ENCODE results near the gene PRKCE.

PRKCE gene

GRCh38 chr2:46074501-46074900 lies 423.0 kb downstream of the PRKCE start:
- Histone ChIP-seq H3K9ac (ENCODE audit: insufficient read length) (no peak overlapping the region), H3K36me3 (ENCODE audit: insufficient read depth, low read length) (no peaks in the 10 kb centered on the region), H3K9me3 (ENCODE audit: low read depth, low read length) (no peaks in the 10 kb centered on the region), H3K27ac (no peak overlapping the region), H3K4me3 (no peak overlapping the region)
- no peak for TF ChIP-seq POLR2AphosphoS5 (IDR thresholded peaks at IDR 0.05; ENCODE audit: borderline replicate concordance, low read depth, low read length)
- no peak for TF ChIP-seq FOXP2 (optimal IDR thresholded peaks at IDR 0.05; ENCODE audit: control extremely low read depth, extremely low read length, insufficient read depth)
- no peak for TF ChIP-seq EZH2 (IDR thresholded peaks at IDR 0.05)
- DNase-seq (ENCODE audit: low read depth, low spot score) = no peak

GRCh38 chr2:46075848-46076247 lies 424.4 kb downstream of the PRKCE start:
- DNase-seq (ENCODE audit: low read depth, low spot score) = no peak
- Histone ChIP-seq H3K27ac (no peak overlapping the region), H3K4me3 (no peak overlapping the region), H3K9me3 (ENCODE audit: low read depth, low read length) (no peaks in the 10 kb centered on the region), H3K36me3 (ENCODE audit: insufficient read depth, low read length) (no peaks in the 10 kb centered on the region), H3K9ac (ENCODE audit: insufficient read length) (no peak overlapping the region)
- TF ChIP-seq POLR2AphosphoS5 (IDR thresholded peaks at IDR 0.05; ENCODE audit: borderline replicate concordance, low read depth, low read length) (no peak), FOXP2 (optimal IDR thresholded peaks at IDR 0.05; ENCODE audit: control extremely low read depth, extremely low read length, insufficient read depth) (no peak), EZH2 (IDR thresholded peaks at IDR 0.05) (no peak)

- no peak for DNase-seq (ENCODE audit: low read depth, low spot score)
Measured at GRCh38 chr2:46076251-46076650, 424.8 kb downstream of the PRKCE start.

GRCh38 chr2:46076875-46077274 lies 425.4 kb downstream of the PRKCE start:
- no peak for DNase-seq (ENCODE audit: low read depth, low spot score)
- TF ChIP-seq POLR2AphosphoS5 (IDR thresholded peaks at IDR 0.05; ENCODE audit: borderline replicate concordance, low read depth, low read length) (no peak), FOXP2 (optimal IDR thresholded peaks at IDR 0.05; ENCODE audit: control extremely low read depth, extremely low read length, insufficient read depth) (no peak), EZH2 (IDR thresholded peaks at IDR 0.05) (no peak)
- no peak overlapping the region for H3K27ac ChIP-seq
- no peak overlapping the region for H3K4me3 ChIP-seq
- H3K9ac ChIP-seq (ENCODE audit: insufficient read length) = no peak overlapping the region
- no peaks in the 10 kb centered on the region for H3K36me3 ChIP-seq (ENCODE audit: insufficient read depth, low read length)
- H3K9me3 ChIP-seq (ENCODE audit: low read depth, low read length) = no peaks in the 10 kb centered on the region

More at GRCh38 chr2:46076251-46076650, 424.8 kb downstream of the PRKCE start:
- no peaks in the 10 kb centered on the region for H3K36me3 ChIP-seq (ENCODE audit: insufficient read depth, low read length)
- H3K4me3 ChIP-seq = no peak overlapping the region
- TF ChIP-seq POLR2AphosphoS5 (IDR thresholded peaks at IDR 0.05; ENCODE audit: borderline replicate concordance, low read depth, low read length) (no peak), EZH2 (IDR thresholded peaks at IDR 0.05) (no peak), FOXP2 (optimal IDR thresholded peaks at IDR 0.05; ENCODE audit: control extremely low read depth, extremely low read length, insufficient read depth) (no peak)
- no peaks in the 10 kb centered on the region for H3K9me3 ChIP-seq (ENCODE audit: low read depth, low read length)
- no peak overlapping the region for H3K9ac ChIP-seq (ENCODE audit: insufficient read length)
- no peak overlapping the region for H3K27ac ChIP-seq

- Histone ChIP-seq H3K27ac (no peak overlapping the region), H3K9ac (ENCODE audit: insufficient read length) (no peak overlapping the region), H3K36me3 (ENCODE audit: insufficient read depth, low read length) (no peaks in the 10 kb centered on the region), H3K9me3 (ENCODE audit: low read depth, low read length) (no peaks in the 10 kb centered on the region), H3K4me3 (no peak overlapping the region)
- no peak for TF ChIP-seq EZH2 (IDR thresholded peaks at IDR 0.05)
- no peak for TF ChIP-seq FOXP2 (optimal IDR thresholded peaks at IDR 0.05; ENCODE audit: control extremely low read depth, extremely low read length, insufficient read depth)
- no peak for TF ChIP-seq POLR2AphosphoS5 (IDR thresholded peaks at IDR 0.05; ENCODE audit: borderline replicate concordance, low read depth, low read length)
- DNase-seq (ENCODE audit: low read depth, low spot score) = no peak
Measured at GRCh38 chr2:46077522-46078107, 426.1 kb downstream of the PRKCE start.

- H3K9me3 ChIP-seq (ENCODE audit: low read depth, low read length) = no peaks in the 10 kb centered on the region
- no peak for TF ChIP-seq POLR2AphosphoS5 (IDR thresholded peaks at IDR 0.05; ENCODE audit: borderline replicate concordance, low read depth, low read length)
- no peak for TF ChIP-seq EZH2 (IDR thresholded peaks at IDR 0.05)
- no peak for TF ChIP-seq FOXP2 (optimal IDR thresholded peaks at IDR 0.05; ENCODE audit: control extremely low read depth, extremely low read length, insufficient read depth)
- no peak overlapping the region for H3K9ac ChIP-seq (ENCODE audit: insufficient read length)
- DNase-seq (ENCODE audit: low read depth, low spot score) = no peak
- no peak overlapping the region for H3K27ac ChIP-seq
- H3K36me3 ChIP-seq (ENCODE audit: insufficient read depth, low read length) = no peaks in the 10 kb centered on the region
- no peak overlapping the region for H3K4me3 ChIP-seq
Measured at GRCh38 chr2:46079985-46080560, 428.6 kb downstream of the PRKCE start.

GRCh38 chr2:46082531-46083485 lies 431.3 kb downstream of the PRKCE start:
- H3K27ac ChIP-seq = no peak overlapping the region
- H3K4me3 ChIP-seq = no peak overlapping the region
- TF ChIP-seq EZH2 (IDR thresholded peaks at IDR 0.05) (no peak), FOXP2 (optimal IDR thresholded peaks at IDR 0.05; ENCODE audit: control extremely low read depth, extremely low read length, insufficient read depth) (no peak), POLR2AphosphoS5 (IDR thresholded peaks at IDR 0.05; ENCODE audit: borderline replicate concordance, low read depth, low read length) (no peak)
- no peaks in the 10 kb centered on the region for H3K9me3 ChIP-seq (ENCODE audit: low read depth, low read length)
- no peak for DNase-seq (ENCODE audit: low read depth, low spot score)
- H3K9ac ChIP-seq (ENCODE audit: insufficient read length) = no peak overlapping the region
- H3K36me3 ChIP-seq (ENCODE audit: insufficient read depth, low read length) = no peaks in the 10 kb centered on the region

GRCh38 chr2:46086578-46087070 lies 435.1 kb downstream of the PRKCE start:
- Histone ChIP-seq H3K27ac (no peak overlapping the region), H3K4me3 (no peak overlapping the region), H3K9me3 (ENCODE audit: low read depth, low read length) (no peaks in the 10 kb centered on the region), H3K9ac (ENCODE audit: insufficient read length) (no peak overlapping the region), H3K36me3 (ENCODE audit: insufficient read depth, low read length) (no peaks in the 10 kb centered on the region)
- TF ChIP-seq EZH2 (IDR thresholded peaks at IDR 0.05) (no peak), FOXP2 (optimal IDR thresholded peaks at IDR 0.05; ENCODE audit: control extremely low read depth, extremely low read length, insufficient read depth) (no peak), POLR2AphosphoS5 (IDR thresholded peaks at IDR 0.05; ENCODE audit: borderline replicate concordance, low read depth, low read length) (no peak)
- no peak for DNase-seq (ENCODE audit: low read depth, low spot score)
